B cell (primary cell): ENCODE measurements around the gene MAP2K7. TPM values are rescaled to one million over a fixed set of nuclear protein-coding genes. Genes with fewer than 3 reads are reported as not detected.

ENCODE experiments used
- ATAC-seq: fragments of 200-7000 bp; cut with Tn5 transposase; one replicate; pipeline ENCODE4 v1.10.0; 2021; ENCODE audit warnings: low read depth, mild to moderate bottlenecking, moderate number of reproducible peaks, moderate library complexity
- CTCF ChIA-PET: fragments of 350-600 bp; sonication (Branson Sonifier 250); formaldehyde crosslinking; loops from one replicate; lab custom pipeline; 2021; ENCODE audit warnings: antibody characterized with exemption, inconsistent platforms; lab: Charles Lee
- POLR2A ChIA-PET: fragments of 350-600 bp; sonication (Branson Sonifier 250); formaldehyde crosslinking; loops from one replicate; lab custom pipeline; 2021; ENCODE audit warnings: antibody characterized with exemption; lab: Charles Lee
- DNase-seq: peaks from one replicate; pipeline ENCODE4 v3.0.0; 2013
- H2AFZ ChIP-seq: 2 replicates; pipeline ENCODE4 v1.6.1; 2012; ENCODE audit warnings: mild to moderate bottlenecking, low read depth, low read length; ENCODE audit not compliant: insufficient read depth, poor library complexity, severe bottlenecking
- H3K27ac ChIP-seq, 2 donors: 1 replicate in 1 of 2; 2 replicates in 1 of 2; pipeline ENCODE4 v1.5.1; 2012 to 2013; ENCODE audit warnings: low read length in 2 of 2, mild to moderate bottlenecking in 2 of 2, moderate library complexity in 1 of 2
- H3K27me3 ChIP-seq, 4 experiments: fragments of 200-600 bp in 1 of 4; sonication (generic) in 1 of 4; replicated peaks in 1 of 4; 1 replicate in 2 of 4; 2 replicates in 2 of 4; pipeline versions ENCODE4 v1.6.1 to v1.7.0; 2013 to 2016; ENCODE audit warnings: low read length in 3 of 4, mild to moderate bottlenecking in 2 of 4, mixed read lengths in 1 of 4, moderate library complexity in 1 of 4; ENCODE audit not compliant: insufficient read depth in 4 of 4, control insufficient read depth in 3 of 4; ENCODE audit errors: control extremely low read depth in 1 of 4
- H3K36me3 ChIP-seq, 2 experiments: replicated peaks in 1 of 2; 1 replicate in 1 of 2; 2 replicates in 1 of 2; pipeline versions ENCODE4 v1.6.1 to v1.7.1; 2013; ENCODE audit warnings: low read length in 1 of 2; ENCODE audit not compliant: insufficient read depth in 2 of 2, control insufficient read depth in 1 of 2; ENCODE audit errors: control extremely low read depth in 1 of 2, extremely low read depth in 1 of 2
- H3K4me1 ChIP-seq, 2 donors: fragments of 200-600 bp in 1 of 2; sonication (generic) in 1 of 2; 1 replicate in 1 of 2; 2 replicates in 1 of 2; pipeline versions ENCODE4 v1.5.1 to v1.6.1; 2013 to 2017; ENCODE audit warnings: low read length in 2 of 2; ENCODE audit not compliant: control insufficient read depth in 2 of 2, insufficient read depth in 2 of 2
- H3K4me2 ChIP-seq: replicated peaks from 2 replicates; pipeline ENCODE3; 2012; ENCODE audit warnings: mild to moderate bottlenecking, low read depth, low read length; ENCODE audit not compliant: poor library complexity, severe bottlenecking
- H3K4me3 ChIP-seq, 5 experiments: fragments of 200-600 bp in 1 of 5; sonication (generic) in 1 of 5; 1 replicate in 3 of 5; 2 replicates in 2 of 5; pipeline versions ENCODE4 v1.5.1 to v1.7.0; 2011 to 2016; ENCODE audit warnings: low read length in 4 of 5, mild to moderate bottlenecking in 4 of 5, low read depth in 2 of 5, control low read depth in 1 of 5, moderate library complexity in 1 of 5; ENCODE audit not compliant: insufficient read depth in 1 of 5; ENCODE audit errors: control extremely low read depth in 1 of 5, extremely low read depth in 1 of 5
- H3K79me2 ChIP-seq: fragments of 200-600 bp; sonication (generic); one replicate; pipeline ENCODE4 v1.6.0; 2016; ENCODE audit warnings: low read length; ENCODE audit not compliant: control insufficient read depth, insufficient read depth
- H3K9ac ChIP-seq: fragments of 200-600 bp; sonication (generic); 2 replicates; pipeline ENCODE4 v1.6.1; 2017; ENCODE audit warnings: mild to moderate bottlenecking, low read length, moderate library complexity
- H3K9me3 ChIP-seq, 3 donors: one replicate each; pipeline versions ENCODE4 v1.6.1 to v1.7.1; 2013; ENCODE audit warnings: low read length in 2 of 3; ENCODE audit not compliant: control insufficient read depth in 2 of 3, insufficient read depth in 1 of 3; ENCODE audit errors: control extremely low read depth in 1 of 3
- H4K20me1 ChIP-seq: 2 replicates; pipeline ENCODE4 v1.6.0; 2012; ENCODE audit warnings: mild to moderate bottlenecking, low read length; ENCODE audit not compliant: insufficient read depth, control insufficient read depth, poor library complexity, severe bottlenecking
- H3K27ac Mint-ChIP-seq: one replicate; pipeline ENCODE4 v1.8.0; 2021; ENCODE audit warnings: mixed read lengths
- H3K27me3 Mint-ChIP-seq: one replicate; pipeline ENCODE4 v1.8.0; 2021; ENCODE audit warnings: mixed read lengths
- H3K4me1 Mint-ChIP-seq: one replicate; pipeline ENCODE4 v1.8.0; 2021; ENCODE audit warnings: mixed read lengths
- H3K4me3 Mint-ChIP-seq: one replicate; pipeline ENCODE4 v1.8.0; 2021; ENCODE audit warnings: mixed read lengths
- H3K9me3 Mint-ChIP-seq: one replicate; pipeline ENCODE4 v1.8.0; 2022; ENCODE audit warnings: mixed read lengths; ENCODE audit not compliant: insufficient read depth
- EZH2 ChIP-seq: IDR thresholded peaks from 2 replicates; pipeline ENCODE4 v1.6.1; 2012; ENCODE audit warnings: borderline replicate concordance, low read depth, mild to moderate bottlenecking, moderate library complexity, low read length; ENCODE audit not compliant: insufficient read depth, poor library complexity, severe bottlenecking
- WGBS: methylation state at CpG from one replicate; pipeline ENCODE4 v1.1.5; 2013; ENCODE audit warnings: missing lambda C conversion rate; ENCODE audit not compliant: insufficient coverage; 5-methylcytosine and 5-hydroxymethylcytosine counted together
- intact Hi-C: fragments of 100-400 bp; cut with micrococcal nuclease; formaldehyde crosslinking; loops from one replicate; pipeline ENCODE4 v1.10.0; 2022
- polyA plus RNA-seq: library from polyadenylated mRNA; depleted of rRNA; stranded (reverse); fragments of >200 nt; gene quantifications from 2 replicates; pipeline ENCODE4 v1.2.3, GENCODE V29; 2012
- total RNA-seq, 2 donors: library from RNA; stranded (reverse); fragments of 120-200 nt in 1 of 2; gene quantifications; 1 replicate in 1 of 2; 2 replicates in 1 of 2; pipeline versions ENCODE4 v1.2.3 to v1.2.4, GENCODE V29; 2013 to 2022
- TF ChIP-seq, protein P1 (sequence below): fragments of 200-600 bp; IDR thresholded peaks from one replicate; pipeline ENCODE4 v1.8.0; 2022; ENCODE audit warnings: antibody characterized with exemption, mild to moderate bottlenecking

Gene MAP2K7
- total and polyA plus RNA-seq, 2 donors (not counting 1 experiment from before 2014, with no cell fraction given): 56.0 to 71.9 TPM

DNA sequence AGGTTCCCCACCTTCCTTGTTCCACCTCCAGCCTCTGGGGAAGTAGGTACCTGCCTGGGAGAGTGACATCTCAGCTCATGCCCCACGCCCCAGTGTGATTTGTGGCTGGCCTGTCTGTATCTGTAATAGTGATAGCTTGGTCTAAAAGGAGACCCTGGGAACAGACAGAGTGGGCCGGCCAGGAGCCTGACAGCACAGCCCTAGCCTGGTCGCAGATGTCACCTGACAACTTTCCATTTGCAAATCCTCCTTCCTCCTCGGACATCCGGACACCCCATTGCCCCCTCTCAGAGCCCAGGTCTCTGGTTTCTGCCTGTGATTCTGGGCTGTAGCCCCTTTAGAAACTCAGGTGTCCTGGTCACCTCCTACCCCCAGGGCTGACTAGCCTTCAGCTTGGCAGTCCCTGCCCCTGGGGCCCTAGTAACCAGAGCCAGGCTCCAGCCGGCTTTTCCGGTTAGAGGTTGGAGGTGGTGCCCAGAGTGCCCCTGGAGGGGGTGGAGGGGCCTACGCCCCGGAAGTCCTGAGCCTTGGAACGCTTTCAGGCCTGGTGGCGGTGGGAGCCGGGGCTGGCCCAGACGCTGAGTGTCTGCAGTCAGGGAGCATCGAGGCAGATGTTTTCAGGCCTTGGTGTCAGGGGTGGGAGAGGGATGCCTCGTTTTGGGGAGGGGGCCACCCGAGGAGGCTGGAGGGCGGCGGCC, 8.9 kb upstream of the MAP2K7 start:
- no peak overlapping the region for H3K4me2 ChIP-seq
- H3K9me3 Mint-ChIP-seq: no peaks in the 10 kb centered on the region
- H3K27ac ChIP-seq: no peak overlapping the region
- H3K9ac ChIP-seq: no peak overlapping the region
- H4K20me1 ChIP-seq: no peaks in the 10 kb centered on the region
- POLR2A ChIA-PET: no interaction called here
- no peak overlapping the region for H3K27ac Mint-ChIP-seq
- TF ChIP-seq, protein P1, sequence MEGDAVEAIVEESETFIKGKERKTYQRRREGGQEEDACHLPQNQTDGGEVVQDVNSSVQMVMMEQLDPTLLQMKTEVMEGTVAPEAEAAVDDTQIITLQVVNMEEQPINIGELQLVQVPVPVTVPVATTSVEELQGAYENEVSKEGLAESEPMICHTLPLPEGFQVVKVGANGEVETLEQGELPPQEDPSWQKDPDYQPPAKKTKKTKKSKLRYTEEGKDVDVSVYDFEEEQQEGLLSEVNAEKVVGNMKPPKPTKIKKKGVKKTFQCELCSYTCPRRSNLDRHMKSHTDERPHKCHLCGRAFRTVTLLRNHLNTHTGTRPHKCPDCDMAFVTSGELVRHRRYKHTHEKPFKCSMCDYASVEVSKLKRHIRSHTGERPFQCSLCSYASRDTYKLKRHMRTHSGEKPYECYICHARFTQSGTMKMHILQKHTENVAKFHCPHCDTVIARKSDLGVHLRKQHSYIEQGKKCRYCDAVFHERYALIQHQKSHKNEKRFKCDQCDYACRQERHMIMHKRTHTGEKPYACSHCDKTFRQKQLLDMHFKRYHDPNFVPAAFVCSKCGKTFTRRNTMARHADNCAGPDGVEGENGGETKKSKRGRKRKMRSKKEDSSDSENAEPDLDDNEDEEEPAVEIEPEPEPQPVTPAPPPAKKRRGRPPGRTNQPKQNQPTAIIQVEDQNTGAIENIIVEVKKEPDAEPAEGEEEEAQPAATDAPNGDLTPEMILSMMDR: no peak
- TF ChIP-seq EZH2: no peak
- peaks cover 0 to 14% (median 1%) of the 10 kb centered on the region in 4 experiments for H3K27me3 ChIP-seq
- no peaks in the 10 kb centered on the region for H3K9me3 ChIP-seq
- H3K4me1 Mint-ChIP-seq: no peaks in the 10 kb centered on the region
- no peak overlapping the region for H2AFZ ChIP-seq
- DNase-seq (no peak), ATAC-seq (no peak)
- no peaks in the 10 kb centered on the region for H3K79me2 ChIP-seq
- H3K4me3 ChIP-seq: no peak overlapping the region
- no peaks in the 10 kb centered on the region for H3K4me1 ChIP-seq
- no peak overlapping the region for H3K4me3 Mint-ChIP-seq
- 68% methylated on average over 18 of the region's 18 CpGs for WGBS
- H3K36me3 ChIP-seq: no peaks in the 10 kb centered on the region
- H3K27me3 Mint-ChIP-seq: peaks cover 21% of the 10 kb centered on the region
- intact Hi-C loops: no loop called here
- CTCF ChIA-PET: no interaction called here

DNA sequence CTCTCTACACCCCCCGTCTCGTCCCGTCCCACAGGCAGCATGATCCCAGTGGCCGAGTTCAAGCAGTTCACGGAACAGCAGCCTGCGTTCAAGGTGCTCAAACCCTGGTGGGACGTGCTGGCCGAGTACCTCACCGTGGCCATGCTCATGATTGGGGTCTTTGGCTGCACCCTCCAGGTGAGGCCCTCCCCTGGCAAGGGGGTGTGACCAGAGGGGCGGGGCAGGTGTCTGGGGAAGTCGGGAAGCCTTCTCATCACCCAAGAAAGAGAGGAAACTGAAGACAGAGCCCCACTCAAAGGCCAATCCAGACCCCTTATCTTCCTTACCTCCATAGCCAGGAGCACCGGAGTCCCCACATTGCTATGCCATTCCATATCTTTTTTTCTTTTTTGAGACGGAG, 8.1 kb upstream of the MAP2K7 start:
- intact Hi-C loops: no loop called here
- ATAC-seq (no peak), DNase-seq (no peak)
- no peaks in the 10 kb centered on the region for H3K36me3 ChIP-seq
- no peaks in the 10 kb centered on the region for H3K9me3 ChIP-seq
- ChIA-PET CTCF (no interaction called here), POLR2A (no interaction called here)
- no peak overlapping the region for H3K9ac ChIP-seq
- H3K4me1 Mint-ChIP-seq: no peaks in the 10 kb centered on the region
- no peak overlapping the region for H3K27ac ChIP-seq
- peaks cover 0 to 14% (median 1%) of the 10 kb centered on the region in 4 experiments for H3K27me3 ChIP-seq
- no peak overlapping the region for H3K4me2 ChIP-seq
- WGBS: 87% methylated on average over 10 of the region's 13 CpGs
- TF ChIP-seq, protein P1: no peak
- TF ChIP-seq EZH2: no peak
- peaks cover 21% of the 10 kb centered on the region for H3K27me3 Mint-ChIP-seq
- H3K4me1 ChIP-seq: no peaks in the 10 kb centered on the region
- H2AFZ ChIP-seq: no peak overlapping the region
- H3K27ac Mint-ChIP-seq: no peak overlapping the region
- no peak overlapping the region for H3K4me3 ChIP-seq
- H4K20me1 ChIP-seq: no peaks in the 10 kb centered on the region
- no peak overlapping the region for H3K4me3 Mint-ChIP-seq
- H3K79me2 ChIP-seq: no peaks in the 10 kb centered on the region
- no peaks in the 10 kb centered on the region for H3K9me3 Mint-ChIP-seq
